AG04450 (cell line): Measurements from ENCODE around the gene KCNN3. TPM values are rescaled to one million over a fixed set of nuclear protein-coding genes. Genes with fewer than 3 reads are reported as not detected.

ENCODE experiments used
- CTCF ChIA-PET: fragments of 300-600, 350-600 bp; formaldehyde crosslinking; extraction: SDS; loops from one replicate; lab custom pipeline; 2022; ENCODE audit warnings: antibody characterized with exemption, inconsistent platforms; lab: Charles Lee
- POLR2A ChIA-PET: fragments of 350-600 bp; formaldehyde crosslinking; extraction: SDS; loops from one replicate; lab custom pipeline; 2021; ENCODE audit warnings: antibody characterized with exemption, inconsistent platforms; lab: Yijun Ruan, JAX
- DNase-seq: peaks from one replicate; pipeline ENCODE4 v3.0.0-alpha.2; 2011; ENCODE audit warnings: low read depth, low spot score
- H3K27ac ChIP-seq: one replicate; pipeline ENCODE4 v1.5.1; 2012; ENCODE audit warnings: low read depth, low read length, control low read depth
- H3K27me3 ChIP-seq: one replicate; pipeline ENCODE4 v1.6.0; 2012; ENCODE audit warnings: low read length; ENCODE audit not compliant: control insufficient read depth, insufficient read depth
- H3K4me3 ChIP-seq: 2 replicates; pipeline ENCODE4 v1.5.1; 2011; ENCODE audit warnings: mild to moderate bottlenecking, low read depth, low read length, control low read depth
- H3K9me3 ChIP-seq: 2 replicates; pipeline ENCODE4 v1.5.1; 2012; ENCODE audit warnings: low read length; ENCODE audit not compliant: control insufficient read depth, insufficient read depth
- polyA plus RNA-seq: library from polyadenylated mRNA; depleted of rRNA; stranded (reverse); fragments of >200 nt; gene quantifications from 2 replicates; pipeline ENCODE4 v1.2.3, GENCODE V29; 2011
- TF ChIP-seq, protein P1 (sequence below): IDR thresholded peaks from 2 replicates; pipeline ENCODE4 v1.5.1; 2011; ENCODE audit warnings: low read depth, low read length, control low read depth, inconsistent platforms

Gene KCNN3
- polyA plus RNA-seq, 1 experiment = 0.09 TPM

DNA sequence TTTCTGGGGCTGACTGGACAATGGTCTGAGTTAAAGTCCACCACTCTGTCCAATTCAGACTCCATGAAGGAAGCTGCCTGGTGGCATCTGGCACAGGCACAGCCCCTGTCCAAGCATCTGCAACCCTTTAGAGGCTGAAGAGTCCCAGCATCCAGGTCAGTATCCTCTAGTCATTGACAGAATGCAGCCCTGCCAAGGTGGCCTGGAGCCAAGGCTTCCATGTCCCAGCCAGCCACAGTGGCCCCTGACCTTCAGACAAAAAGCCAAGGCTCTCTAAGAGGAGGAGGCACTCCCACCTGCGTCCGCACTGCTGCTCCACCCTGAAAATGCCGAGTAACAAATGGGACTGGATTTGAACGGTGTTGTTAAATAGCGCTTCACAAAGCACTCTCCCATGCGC is 49.4 kb downstream of the KCNN3 start:
- ChIA-PET CTCF (no interaction called here), POLR2A (no interaction called here)
- Histone ChIP-seq H3K27ac (no peak overlapping the region), H3K27me3 (peaks cover 29% of the 10 kb centered on the region), H3K4me3 (no peak overlapping the region), H3K9me3 (no peaks in the 10 kb centered on the region)
- TF ChIP-seq, protein P1, sequence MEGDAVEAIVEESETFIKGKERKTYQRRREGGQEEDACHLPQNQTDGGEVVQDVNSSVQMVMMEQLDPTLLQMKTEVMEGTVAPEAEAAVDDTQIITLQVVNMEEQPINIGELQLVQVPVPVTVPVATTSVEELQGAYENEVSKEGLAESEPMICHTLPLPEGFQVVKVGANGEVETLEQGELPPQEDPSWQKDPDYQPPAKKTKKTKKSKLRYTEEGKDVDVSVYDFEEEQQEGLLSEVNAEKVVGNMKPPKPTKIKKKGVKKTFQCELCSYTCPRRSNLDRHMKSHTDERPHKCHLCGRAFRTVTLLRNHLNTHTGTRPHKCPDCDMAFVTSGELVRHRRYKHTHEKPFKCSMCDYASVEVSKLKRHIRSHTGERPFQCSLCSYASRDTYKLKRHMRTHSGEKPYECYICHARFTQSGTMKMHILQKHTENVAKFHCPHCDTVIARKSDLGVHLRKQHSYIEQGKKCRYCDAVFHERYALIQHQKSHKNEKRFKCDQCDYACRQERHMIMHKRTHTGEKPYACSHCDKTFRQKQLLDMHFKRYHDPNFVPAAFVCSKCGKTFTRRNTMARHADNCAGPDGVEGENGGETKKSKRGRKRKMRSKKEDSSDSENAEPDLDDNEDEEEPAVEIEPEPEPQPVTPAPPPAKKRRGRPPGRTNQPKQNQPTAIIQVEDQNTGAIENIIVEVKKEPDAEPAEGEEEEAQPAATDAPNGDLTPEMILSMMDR = no peak
- DNase-seq = no peak

DNA sequence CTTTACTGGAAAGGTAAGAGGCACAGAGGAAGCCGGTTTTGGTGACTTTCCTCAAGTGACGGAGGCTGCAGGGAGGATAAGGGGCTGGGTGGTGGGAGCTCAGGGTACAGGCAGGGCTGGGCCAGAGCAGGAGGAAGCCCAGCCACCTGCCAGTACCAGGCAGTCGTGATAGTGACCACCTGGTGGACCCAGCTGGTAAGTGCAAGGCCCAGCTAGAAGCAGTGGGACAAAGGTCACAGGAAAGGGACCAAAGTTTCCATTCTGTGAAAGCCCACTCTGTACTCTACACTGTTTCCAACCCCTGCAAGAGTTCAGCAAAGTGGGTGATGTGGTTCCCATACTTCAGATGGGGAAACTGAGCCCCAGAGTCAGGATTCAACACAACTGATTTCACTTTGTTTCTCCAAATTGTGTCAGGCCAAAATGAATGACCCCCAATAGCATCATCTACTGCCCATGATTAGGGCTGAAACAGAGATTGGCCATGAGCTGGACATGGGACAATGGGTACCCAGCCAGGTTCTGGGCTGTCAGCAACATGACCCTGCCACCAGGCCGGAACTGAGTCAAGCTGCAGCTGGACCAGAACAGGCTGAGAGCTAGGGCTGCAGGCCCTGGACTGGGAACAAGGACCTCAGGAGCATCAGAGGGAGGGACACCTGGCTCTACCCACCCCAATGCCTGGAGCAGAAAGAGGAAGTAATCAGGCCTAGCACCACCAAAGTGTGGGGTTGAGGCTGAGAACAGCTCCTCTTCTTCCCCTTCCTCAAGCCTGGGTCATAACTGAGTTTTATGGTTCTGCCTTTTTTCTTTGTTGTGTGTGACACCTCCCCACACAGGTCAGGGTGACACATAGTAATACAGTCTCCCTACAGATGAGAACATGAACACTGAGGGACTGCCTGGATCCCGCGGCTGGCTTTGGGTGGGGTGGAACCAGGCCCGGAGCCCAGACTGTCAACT is 50.2 kb downstream of the KCNN3 start:
- no peak for DNase-seq
- TF ChIP-seq, protein P1 = peak; percentile 47
- H3K9me3 ChIP-seq = no peaks in the 10 kb centered on the region
- no peak overlapping the region for H3K27ac ChIP-seq
- ChIA-PET POLR2A (no interaction called here), CTCF (interaction anchor here (0.6 to 1.8 kb wide), 3 partner anchors 23 to 548 kb away, joined by 3 to 5 read pairs (median 4); no protein-coding TSS in a partner anchor)
- peaks cover 33% of the 10 kb centered on the region for H3K27me3 ChIP-seq
- H3K4me3 ChIP-seq = no peak overlapping the region

DNA sequence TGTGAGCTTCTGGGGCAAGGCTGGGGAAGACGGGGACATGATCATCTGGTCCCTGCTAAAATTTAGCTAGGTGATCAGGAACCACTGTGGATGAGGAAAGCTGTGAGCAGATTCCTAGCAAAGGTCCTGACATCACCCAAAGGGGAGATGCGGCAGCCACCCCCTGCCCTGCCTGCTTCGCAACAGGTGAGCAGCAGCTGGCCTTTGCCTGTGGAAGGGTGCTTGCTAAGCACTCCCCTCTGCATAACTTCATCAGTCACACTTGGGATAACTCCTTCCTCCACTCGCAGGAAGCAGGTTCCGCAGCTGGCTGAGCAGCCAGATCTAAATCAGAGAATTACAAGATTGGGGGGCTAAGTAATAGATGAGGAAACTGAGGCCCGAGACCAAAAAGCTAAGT is 51.2 kb downstream of the KCNN3 start:
- TF ChIP-seq, protein P1 = no peak
- ChIA-PET POLR2A (no interaction called here), CTCF (interaction anchor here (0.6 to 1.8 kb wide), 2 partner anchors 24 to 547 kb away, joined by 4 to 5 read pairs; no protein-coding TSS in a partner anchor)
- peaks cover 37% of the 10 kb centered on the region for H3K27me3 ChIP-seq
- no peak for DNase-seq
- H3K4me3 ChIP-seq = no peak overlapping the region
- no peaks in the 10 kb centered on the region for H3K9me3 ChIP-seq
- H3K27ac ChIP-seq = no peak overlapping the region

DNA sequence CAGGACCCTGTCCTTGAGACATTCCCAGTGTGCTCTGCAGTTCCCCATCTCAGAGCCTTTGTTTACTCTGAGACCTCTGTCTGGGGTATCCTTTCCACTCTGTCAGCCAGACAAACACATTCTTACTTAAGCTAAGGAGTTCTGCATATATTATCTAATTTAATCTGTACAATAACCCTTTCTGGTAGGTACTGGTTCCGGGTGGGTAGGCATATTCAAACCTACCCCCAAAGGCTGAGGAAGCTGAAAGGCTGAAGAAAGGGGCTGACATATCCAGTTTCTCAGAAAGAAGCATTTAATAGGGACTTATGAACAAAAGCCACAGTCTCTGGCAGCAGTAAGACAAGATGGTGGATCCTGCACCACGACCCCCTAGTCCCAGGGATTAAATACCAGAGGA is 53.1 kb downstream of the KCNN3 start:
- H3K9me3 ChIP-seq = no peaks in the 10 kb centered on the region
- H3K27me3 ChIP-seq = peaks cover 44% of the 10 kb centered on the region
- CTCF ChIA-PET = no interaction called here
- POLR2A ChIA-PET = no interaction called here
- no peak overlapping the region for H3K27ac ChIP-seq
- H3K4me3 ChIP-seq = no peak overlapping the region
- TF ChIP-seq, protein P1 = no peak
- no peak for DNase-seq

DNA sequence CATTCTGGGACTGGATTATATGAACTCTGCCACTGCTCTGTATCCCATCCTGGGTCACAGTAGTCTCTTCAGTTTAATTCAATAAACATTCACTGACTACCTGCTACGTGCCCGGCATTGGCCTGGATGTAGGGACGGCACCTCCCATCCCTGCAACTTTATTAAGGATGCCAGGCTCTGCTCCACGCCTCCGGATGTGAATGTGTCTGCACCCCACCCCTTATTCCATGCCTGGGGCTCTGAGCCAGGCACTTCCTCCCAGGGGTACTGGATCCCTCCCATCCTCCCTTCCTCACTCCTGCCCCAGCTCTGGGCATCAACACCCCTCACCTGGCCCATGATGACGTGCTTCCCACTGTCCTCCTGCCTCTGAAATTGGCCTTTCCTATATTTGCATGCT is 53.7 kb downstream of the KCNN3 start:
- POLR2A ChIA-PET = no interaction called here

More for the DNA sequence above, 53.7 kb downstream of the KCNN3 start:
- DNase-seq = no peak
- Histone ChIP-seq H3K9me3 (no peaks in the 10 kb centered on the region), H3K4me3 (no peak overlapping the region), H3K27ac (no peak overlapping the region), H3K27me3 (peaks cover 46% of the 10 kb centered on the region)
- TF ChIP-seq, protein P1 = no peak
- CTCF ChIA-PET = no interaction called here
